IMR-90 (cell line): ENCODE data around the gene FAM234A. TPM values are rescaled to one million over a fixed set of nuclear protein-coding genes. Genes with fewer than 3 reads are reported as not detected.

Experiments
- ATAC-seq: fragments of 200-7000 bp; cut with Tn5 transposase; 2 replicates; pipeline ENCODE4 v1.9.1; 2020; ENCODE audit warnings: low read depth, mild to moderate bottlenecking, moderate library complexity
- BruUV-seq: library from RNA; stranded (reverse); fragments of 400-500 nt; replicated peaks from 2 replicates; lab custom pipeline; 2021; lab: Mats Ljungman, UMichigan
- CTCF ChIA-PET: fragments of 300-600 bp; formaldehyde crosslinking; extraction: SDS; loops from one replicate; lab custom pipeline; 2021; ENCODE audit warnings: antibody characterized with exemption; lab: Yijun Ruan, JAX
- POLR2A ChIA-PET: fragments of 300-600 bp; sonication (Branson Sonifier 250); formaldehyde crosslinking; loops from one replicate; lab custom pipeline; 2022; ENCODE audit warnings: antibody characterized with exemption; ENCODE audit not compliant: unreplicated experiment; lab: Charles Lee
- DNase-seq: peaks from one replicate; pipeline ENCODE4 v3.0.0; 2013
- H2AFZ ChIP-seq: replicated peaks from 2 replicates; pipeline ENCODE3; 2013; ENCODE audit warnings: low read length, mild to moderate bottlenecking; ENCODE audit not compliant: poor library complexity
- H2AK5ac ChIP-seq: 2 replicates; pipeline ENCODE4 v1.6.1; 2013; ENCODE audit warnings: low read depth, low read length, inconsistent platforms
- H2AK9ac ChIP-seq: replicated peaks from 2 replicates; pipeline ENCODE3; 2013; ENCODE audit warnings: mild to moderate bottlenecking, low read depth, low read length, moderate library complexity; ENCODE audit not compliant: poor library complexity
- H2BK120ac ChIP-seq: 2 replicates; pipeline ENCODE4 v1.6.1; 2013; ENCODE audit warnings: low read depth, low read length, inconsistent platforms
- H2BK15ac ChIP-seq: 3 replicates; pipeline ENCODE4 v1.6.1; 2013; ENCODE audit warnings: low read depth, low read length, inconsistent platforms
- H2BK20ac ChIP-seq: 2 replicates; pipeline ENCODE4 v1.6.1; 2013; ENCODE audit warnings: low read depth, mild to moderate bottlenecking, inconsistent platforms, low read length, moderate library complexity
- H2BK5ac ChIP-seq: 2 replicates; pipeline ENCODE4 v1.6.1; 2013; ENCODE audit warnings: mild to moderate bottlenecking, low read depth, low read length, inconsistent platforms; ENCODE audit not compliant: poor library complexity, severe bottlenecking
- H3K14ac ChIP-seq: replicated peaks from 2 replicates; pipeline ENCODE4 v1.6.1; 2013; ENCODE audit warnings: low read depth, low read length, inconsistent platforms
- H3K18ac ChIP-seq: 2 replicates; pipeline ENCODE4 v1.6.1; 2013; ENCODE audit warnings: low read depth, low read length, control low read depth
- H3K23ac ChIP-seq: 2 replicates; pipeline ENCODE4 v1.6.1; 2013; ENCODE audit warnings: low read depth, low read length, inconsistent platforms
- H3K27ac ChIP-seq: 2 replicates; pipeline ENCODE4 v1.5.1; 2013; ENCODE audit warnings: mild to moderate bottlenecking, control low read depth, low read length; ENCODE audit not compliant: insufficient read depth
- H3K27me3 ChIP-seq: 2 replicates; pipeline ENCODE4 v1.6.1; 2013; ENCODE audit warnings: low read length; ENCODE audit not compliant: control insufficient read depth, insufficient read depth
- H3K36me3 ChIP-seq: 2 replicates; pipeline ENCODE4 v1.6.1; 2013; ENCODE audit warnings: low read length, mixed read lengths; ENCODE audit not compliant: control insufficient read depth, insufficient read depth
- H3K4ac ChIP-seq: 2 replicates; pipeline ENCODE4 v1.6.1; 2013; ENCODE audit warnings: low read depth, low read length, inconsistent platforms
- H3K4me1 ChIP-seq: 2 replicates; pipeline ENCODE4 v1.6.1; 2013; ENCODE audit warnings: low read length, mixed read lengths; ENCODE audit not compliant: control insufficient read depth, insufficient read depth
- H3K4me2 ChIP-seq: 2 replicates; pipeline ENCODE4 v1.6.1; 2013; ENCODE audit warnings: low read depth, mild to moderate bottlenecking, control low read depth, low read length, moderate library complexity
- H3K4me3 ChIP-seq: 2 replicates; pipeline ENCODE4 v1.5.1; 2013; ENCODE audit warnings: low read depth, mild to moderate bottlenecking, control low read depth, low read length, moderate library complexity; ENCODE audit not compliant: insufficient read depth
- H3K56ac ChIP-seq: 2 replicates; pipeline ENCODE4 v1.6.1; 2013; ENCODE audit warnings: low read length, inconsistent platforms; ENCODE audit not compliant: insufficient read depth; ENCODE audit errors: extremely low read depth
- H3K79me1 ChIP-seq, 2 experiments: 2 replicates each; pipeline ENCODE4 v1.6.1; 2013; ENCODE audit warnings: low read length in 2 of 2, inconsistent platforms in 1 of 2, low read depth in 1 of 2
- H3K9ac ChIP-seq: 2 replicates; pipeline ENCODE4 v1.6.1; 2013; ENCODE audit warnings: low read depth, low read length, control low read depth
- H3K9me1 ChIP-seq: 2 replicates; pipeline ENCODE4 v1.6.1; 2013; ENCODE audit warnings: low read length, inconsistent platforms; ENCODE audit not compliant: insufficient read depth
- H3K9me3 ChIP-seq: 2 replicates; pipeline ENCODE4 v1.6.1; 2013; ENCODE audit warnings: low read length; ENCODE audit not compliant: control insufficient read depth, insufficient read depth
- H4K20me1 ChIP-seq: 2 replicates; pipeline ENCODE4 v1.6.1; 2013; ENCODE audit warnings: low read length, inconsistent platforms; ENCODE audit not compliant: insufficient read depth
- H4K5ac ChIP-seq: 2 replicates; pipeline ENCODE4 v1.6.1; 2013; ENCODE audit warnings: mild to moderate bottlenecking, low read depth, low read length, control low read depth
- H4K8ac ChIP-seq, 2 experiments: 2 replicates each; pipeline ENCODE4 v1.6.1; 2013; ENCODE audit warnings: low read depth in 2 of 2, low read length in 2 of 2, control low read depth in 1 of 2, inconsistent platforms in 1 of 2
- H4K91ac ChIP-seq: 2 replicates; pipeline ENCODE4 v1.6.1; 2013; ENCODE audit warnings: low read depth, low read length, inconsistent platforms; ENCODE audit not compliant: insufficient read depth
- BHLHE40 ChIP-seq: fragments of 150-350 bp; IDR thresholded peaks from 2 replicates; pipeline ENCODE4 v1.6.1; 2016; ENCODE audit warnings: mild to moderate bottlenecking, low read depth, low read length
- CEBPB ChIP-seq: IDR thresholded peaks from 2 replicates; pipeline ENCODE4 v1.6.1; 2012; ENCODE audit warnings: low read depth, low read length, improper control_type of control experiment
- ELK1 ChIP-seq: fragments of 150-350 bp; IDR thresholded peaks from 2 replicates; pipeline ENCODE4 v1.6.1; 2016; ENCODE audit warnings: low read depth, mild to moderate bottlenecking, low read length, moderate library complexity, borderline replicate concordance
- MAFK ChIP-seq: IDR thresholded peaks from 2 replicates; pipeline ENCODE4 v1.6.1; 2012; ENCODE audit warnings: low read depth, low read length, improper control_type of control experiment
- MAZ ChIP-seq: IDR thresholded peaks from 2 replicates; pipeline ENCODE4 v1.6.1; 2012; ENCODE audit warnings: low read depth, mild to moderate bottlenecking, low read length, improper control_type of control experiment, moderate library complexity, borderline replicate concordance
- NFE2L2 ChIP-seq: fragments of 150-350 bp; IDR thresholded peaks from 2 replicates; pipeline ENCODE4 v1.6.1; 2016; ENCODE audit warnings: low read depth, mild to moderate bottlenecking, low read length
- POLR2A ChIP-seq: IDR thresholded peaks from 2 replicates; pipeline ENCODE4 v1.6.1; 2012; ENCODE audit warnings: mild to moderate bottlenecking, low read depth, low read length
- RAD21 ChIP-seq: IDR thresholded peaks from 2 replicates; pipeline ENCODE4 v1.6.1; 2012; ENCODE audit warnings: low read length, improper control_type of control experiment
- RCOR1 ChIP-seq: IDR thresholded peaks from 2 replicates; pipeline ENCODE4 v1.6.1; 2012; ENCODE audit warnings: mild to moderate bottlenecking, low read length, improper control_type of control experiment; ENCODE audit not compliant: insufficient replicate concordance
- whole genome bisulfite sequencing, 2 experiments: methylation state at CpG; one replicate each; pipeline versions ENCODE4 v1.1.5 to v1.1.7; 2013; ENCODE audit warnings: missing lambda C conversion rate in 2 of 2; ENCODE audit not compliant: insufficient read length in 1 of 2; ENCODE audit errors: extremely low coverage in 2 of 2; 5-methylcytosine and 5-hydroxymethylcytosine counted together
- dilution Hi-C: fragments of 300-500 bp; cut with HindIII; formaldehyde crosslinking; loops from one replicate; pipeline ENCODE4 v1.14.3; 2018; ENCODE audit warnings: low sequenced_read_pairs; ENCODE audit not compliant: unreplicated experiment
- in situ Hi-C: fragments of 300-500 bp; cut with MboI; formaldehyde crosslinking; loops from 3 replicates; pipeline ENCODE4 v1.14.3; 2019; ENCODE audit warnings: low sequenced_read_pairs, inconsistent platforms, mixed read lengths
- intact Hi-C: fragments of 100-400 bp; cut with micrococcal nuclease; formaldehyde crosslinking; loops from 2 replicates; pipeline ENCODE4 v1.10.0; 2022
- polyA plus RNA-seq, 3 experiments: library from polyadenylated mRNA; depleted of rRNA; stranded (reverse); fragments of >200 nt; gene quantifications; 2 replicates each; pipeline ENCODE4 v1.2.3, GENCODE V29; 2012; ENCODE audit warnings: low replicate concordance in 1 of 3
- total RNA-seq: library from RNA; depleted of rRNA; stranded (reverse); fragments of >200 nt; gene quantifications from 2 replicates; pipeline ENCODE4 v1.2.3, GENCODE V29; 2012

The FAM234A gene
- total and polyA plus RNA-seq, 2 of the 4 experiments (the other 2 are of a cell fraction), result 30.3 to 64.2 TPM

DNA sequence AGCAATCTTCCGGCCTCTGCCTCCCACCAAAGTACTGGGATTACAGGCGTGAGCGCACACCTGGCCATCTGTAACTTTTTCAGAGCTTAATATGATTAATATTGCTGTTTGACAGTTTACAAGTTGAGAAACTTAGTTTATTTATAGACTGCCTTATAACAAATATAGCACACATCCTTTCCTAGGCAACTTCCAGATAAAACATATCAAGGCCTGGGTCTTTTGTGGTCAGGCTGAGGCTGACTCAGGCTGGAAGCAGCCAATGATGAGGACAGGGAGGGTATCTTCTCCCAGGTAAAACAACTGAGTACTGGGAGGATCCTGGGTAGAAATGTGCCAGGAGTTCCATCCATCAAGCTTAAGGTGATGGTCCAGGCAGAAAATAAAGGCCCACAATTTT is 21.6 kb upstream of the FAM234A start:
- Histone ChIP-seq H3K18ac (no peak overlapping the region), H3K36me3 (peaks cover 53% of the 10 kb centered on the region), H4K20me1 (peaks cover 80% of the 10 kb centered on the region), H2BK15ac (no peak overlapping the region), H3K4me2 (no peak overlapping the region), H2AFZ (no peak overlapping the region), H3K4me1 (no peaks in the 10 kb centered on the region), H3K9me3 (no peaks in the 10 kb centered on the region), H3K56ac (no peak overlapping the region), H2AK5ac (no peak overlapping the region), H4K5ac (no peak overlapping the region), H3K4me3 (no peak overlapping the region), H3K4ac (no peak overlapping the region), H3K27me3 (no peaks in the 10 kb centered on the region), H3K9ac (no peak overlapping the region), H4K8ac (no peak overlapping the region), H3K79me1 (peaks cover 29 to 77% of the 10 kb centered on the region in 2 experiments), H4K91ac (no peak overlapping the region), H3K23ac (no peak overlapping the region), H3K9me1 (peaks cover 3% of the 10 kb centered on the region; the same call in 1 of the 2 replicates), H3K27ac (no peak overlapping the region), H2BK20ac (no peak overlapping the region), H2BK5ac (no peak overlapping the region), H2AK9ac (no peak overlapping the region), H3K14ac (no peak overlapping the region), H2BK120ac (no peak overlapping the region)
- intact Hi-C loops, result no loop called here
- DNase-seq (peak; percentile 16), ATAC-seq (peak; percentile 27; the same call in 1 of the 2 replicates)
- dilution Hi-C loops, result no loop called here
- TF ChIP-seq MAZ (no peak), POLR2A (no peak), BHLHE40 (no peak), NFE2L2 (no peak), RAD21 (no peak), RCOR1 (no peak), CEBPB (no peak), MAFK (no peak), ELK1 (no peak)
- no TSS peak for BruUV-seq
- in situ Hi-C loops, result no loop called here
- POLR2A ChIA-PET, result no interaction called here
- WGBS, 2 experiments, result no CpG with 5 or more reads among the region's 3 CpGs
- CTCF ChIA-PET, result interaction anchor here (0.5 to 0.6 kb wide), 2 partner anchors 39 to 82 kb away, joined by 4 to 6 read pairs; no protein-coding TSS in a partner anchor
